Spleen (tissue), 11 donors: ENCODE results near the gene KCNJ10. TPM values are rescaled to one million over a fixed set of nuclear protein-coding genes. Genes with fewer than 3 reads are reported as not detected.

ENCODE experiments used
- DNase-seq: peaks from one replicate; pipeline ENCODE4 v3.0.0-alpha.2; 2020
- H3K27ac ChIP-seq, 8 donors: fragments of 200-600 bp; sonication (generic) in 7 of 8; 1 replicate in 4 of 8; 2 replicates in 4 of 8; pipeline versions ENCODE4 v1.5.0 to v1.8.0; 2016 to 2021; ENCODE audit warnings: inconsistent platforms in 4 of 8, mild to moderate bottlenecking in 4 of 8, moderate library complexity in 1 of 8
- H3K27me3 ChIP-seq, 7 donors: fragments of 200-600 bp; sonication (generic) in 6 of 7; replicated peaks in 1 of 7; 1 replicate in 4 of 7; 2 replicates in 3 of 7; pipeline versions ENCODE4 v1.5.0 to v1.8.0; 2016 to 2021; ENCODE audit warnings: inconsistent platforms in 3 of 7, mild to moderate bottlenecking in 1 of 7
- H3K36me3 ChIP-seq, 6 donors: fragments of 200-600 bp; sonication (generic) in 5 of 6; 1 replicate in 4 of 6; 2 replicates in 2 of 6; pipeline versions ENCODE4 v1.5.0 to v1.8.0; 2016 to 2021; ENCODE audit warnings: inconsistent platforms in 2 of 6
- H3K4me1 ChIP-seq, 6 donors: fragments of 200-600 bp; sonication (generic) in 5 of 6; 1 replicate in 3 of 6; 2 replicates in 3 of 6; pipeline versions ENCODE4 v1.5.0 to v1.8.0; 2016 to 2021; ENCODE audit warnings: inconsistent platforms in 3 of 6
- H3K4me3 ChIP-seq, 8 donors: fragments of 200-600 bp; sonication (generic) in 7 of 8; 1 replicate in 4 of 8; 2 replicates in 4 of 8; pipeline versions ENCODE4 v1.5.0 to v1.8.0; 2016 to 2021; ENCODE audit warnings: inconsistent platforms in 4 of 8, mild to moderate bottlenecking in 4 of 8, moderate library complexity in 2 of 8
- H3K9me3 ChIP-seq, 8 donors: fragments of 200-600 bp; sonication (generic) in 7 of 8; 1 replicate in 4 of 8; 2 replicates in 4 of 8; pipeline versions ENCODE4 v1.5.0 to v1.8.0; 2016 to 2021; ENCODE audit warnings: inconsistent platforms in 4 of 8
- CTCF ChIP-seq, 11 experiments: fragments of 200-600 bp in 7 of 11; fragments of 450-650 bp in 4 of 11; sonication (generic) in 4 of 11; IDR thresholded peaks in 8 of 11; conservative IDR thresholded peaks in 3 of 11; 1 replicate in 7 of 11; 2 replicates in 4 of 11; pipeline versions ENCODE4 v1.4.0 to v1.8.0; 2016 to 2021; ENCODE audit warnings: antibody characterized with exemption in 11 of 11, inconsistent platforms in 4 of 11, mild to moderate bottlenecking in 1 of 11
- POLR2A ChIP-seq, 3 donors: fragments of 450-650 bp; IDR thresholded peaks; one replicate each; pipeline ENCODE4 v1.5.1; 2017; ENCODE audit warnings: antibody characterized with exemption in 3 of 3, mild to moderate bottlenecking in 1 of 3
- POLR2AphosphoS5 ChIP-seq, 3 donors: sonication (generic); formaldehyde crosslinking; IDR thresholded peaks; one replicate each; pipeline ENCODE4 v1.5.1; 2017; ENCODE audit warnings: antibody characterized with exemption in 3 of 3
- WGBS, 5 donors: extraction: QIAGEN DNeasy Blood & Tissue Kit in 3 of 5; methylation state at CpG; one replicate each; pipeline versions ENCODE4 v1.1.5 to v1.1.7; 2013 to 2018; 5-methylcytosine and 5-hydroxymethylcytosine counted together
- intact Hi-C: fragments of 100-400 bp; cut with DNase I; formaldehyde crosslinking; loops from one replicate; pipeline ENCODE4 v1.15.0; 2023; ENCODE audit warnings: low total_unique reads
- polyA plus RNA-seq, 3 donors: library from polyadenylated mRNA; stranded (reverse); fragments of 200-250 nt; gene quantifications; one replicate each; pipeline ENCODE4 v1.2.1, GENCODE V29; 2013
- total RNA-seq, 7 donors: library from RNA; depleted of rRNA in 3 of 7; stranded (reverse); fragments of >200 nt in 3 of 7; fragmentation: NEBNext Ultra II Directional in 4 of 7; extraction: Animal tissue kit (Norgen Biotek cat#: 25700) in 4 of 7; gene quantifications; one replicate each; pipeline versions ENCODE4 v1.1.0 to v1.2.1, GENCODE V29; 2016 to 2021
- donor health status: healthy with polysubstance abuse.
- donor health status: DM: no; HTN: no; CAD: no; lungs with moderate emphysema.
- donor health status: DM: no; HTN: no; CAD: no.
- donor health status: Bipolar disorder and iron deficiency.
- donor health status: healthy.
- donor health status: DM: no; HTN: no; CAD: no.
- donor health status: DM: yes; HTN: yes; CAD: no.

Gene KCNJ10
- total and polyA plus RNA-seq, 10 donors: 3.7 to 30.8 (median 14.2) TPM

DNA sequence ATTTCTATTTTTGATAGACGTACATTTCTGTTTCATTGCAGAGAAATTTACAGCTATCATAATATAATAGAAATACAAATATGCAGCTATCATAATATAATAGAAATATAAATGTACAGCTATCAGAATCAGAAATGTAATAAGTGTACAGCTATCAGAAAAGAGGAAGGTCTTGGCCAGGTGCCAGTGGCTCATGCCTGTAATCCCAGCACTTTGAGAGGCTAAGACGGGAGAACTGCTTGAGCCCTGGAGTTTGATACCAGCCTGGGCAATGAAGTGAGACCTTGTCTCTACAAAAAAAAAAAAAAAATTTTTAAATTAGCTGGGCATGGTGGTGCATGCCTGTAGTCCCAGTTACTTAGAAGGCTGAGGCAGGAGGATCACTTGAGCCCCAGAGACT is 76.0 kb downstream of the KCNJ10 start:
- Histone ChIP-seq H3K9me3 (no peaks in the 10 kb centered on the region), H3K4me3 (no peak overlapping the region), H3K27ac (no peak overlapping the region), H3K27me3 (peaks cover 0 to 11% (median 0%) of the 10 kb centered on the region in 7 donors), H3K4me1 (peaks cover 0 to 8% (median 0%) of the 10 kb centered on the region in 6 donors), H3K36me3 (no peaks in the 10 kb centered on the region)
- intact Hi-C loops: no loop called here
- no peak for DNase-seq
- WGBS, 5 donors: 80 to 87% (median 83%) methylated on average over 2 of the region's 2 CpGs
- TF ChIP-seq CTCF (IDR thresholded peaks at IDR 0.05 in 8 of 11, conservative IDR thresholded peaks at IDR 0.05 in 3 of 11) (no peak), POLR2A (IDR thresholded peaks at IDR 0.05) (no peak), POLR2AphosphoS5 (IDR thresholded peaks at IDR 0.05) (no peak)

DNA sequence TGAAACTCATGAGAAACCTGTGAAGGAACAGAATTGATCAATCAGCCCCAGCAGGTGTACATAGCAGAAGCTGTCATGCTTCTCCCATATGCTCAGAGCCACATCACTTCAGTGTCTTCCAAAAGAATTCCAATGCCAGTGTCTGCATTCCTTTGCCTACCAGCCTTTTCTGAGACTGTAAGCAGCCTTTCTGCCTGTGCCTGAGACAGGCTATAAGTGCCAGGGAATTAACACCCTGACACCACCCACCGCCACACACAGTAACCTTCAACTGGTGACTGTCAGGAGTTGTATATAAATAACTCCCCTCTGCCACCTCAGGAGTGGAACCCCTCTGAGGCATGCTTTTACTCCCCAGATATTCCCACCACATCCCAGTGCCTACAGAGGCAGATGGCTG is 77.8 kb downstream of the KCNJ10 start:
- TF ChIP-seq POLR2AphosphoS5 (IDR thresholded peaks at IDR 0.05) (no peak), POLR2A (IDR thresholded peaks at IDR 0.05) (no peak), CTCF (IDR thresholded peaks at IDR 0.05 in 8 of 11, conservative IDR thresholded peaks at IDR 0.05 in 3 of 11) (no peak)
- H3K36me3 ChIP-seq: no peaks in the 10 kb centered on the region
- H3K4me1 ChIP-seq: peaks cover 0 to 8% (median under 1%) of the 10 kb centered on the region in 6 donors
- intact Hi-C loops: no loop called here
- no peak overlapping the region for H3K4me3 ChIP-seq
- WGBS, 5 donors: 74 to 95% (median 90%) methylated on average over 1 of the region's 1 CpG
- peaks cover 0 to 14% (median 0%) of the 10 kb centered on the region in 7 donors for H3K27me3 ChIP-seq
- DNase-seq: no peak
- no peaks in the 10 kb centered on the region for H3K9me3 ChIP-seq
- H3K27ac ChIP-seq: no peak overlapping the region

DNA sequence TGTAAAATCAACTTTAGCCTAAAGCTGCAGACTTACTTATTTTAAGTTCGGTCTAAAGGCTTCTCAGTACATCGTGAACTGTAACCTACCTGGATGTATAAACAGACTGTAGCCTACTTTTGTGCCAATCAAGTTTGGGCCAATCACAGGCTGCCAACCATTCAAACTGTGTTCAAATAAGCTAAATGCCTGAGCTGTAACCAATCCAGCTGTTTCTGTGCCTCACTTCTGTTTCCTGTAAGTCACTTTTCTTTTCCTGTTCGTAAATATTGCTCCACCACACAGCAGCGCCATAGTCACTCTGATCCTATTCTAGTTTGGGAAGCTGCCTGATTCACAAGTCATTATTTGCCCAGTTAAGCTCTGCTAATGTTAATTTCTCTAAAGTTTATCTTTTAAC is 78.4 kb downstream of the KCNJ10 start:
- no peak for TF ChIP-seq POLR2A (IDR thresholded peaks at IDR 0.05)
- no peak for TF ChIP-seq POLR2AphosphoS5 (IDR thresholded peaks at IDR 0.05)
- TF ChIP-seq CTCF (IDR thresholded peaks at IDR 0.05 in 8 of 11, conservative IDR thresholded peaks at IDR 0.05 in 3 of 11): no peak
- intact Hi-C loops: no loop called here
- Histone ChIP-seq H3K4me3 (no peak overlapping the region), H3K27me3 (peaks cover 0 to 12% (median 0%) of the 10 kb centered on the region in 7 donors), H3K27ac (no peak overlapping the region), H3K36me3 (no peaks in the 10 kb centered on the region), H3K4me1 (peaks cover 0 to 8% (median 2%) of the 10 kb centered on the region in 6 donors), H3K9me3 (no peaks in the 10 kb centered on the region)
- DNase-seq: no peak
- 36 to 55% (median 48%) methylated on average over 4 of the region's 4 CpGs for WGBS, 5 donors

DNA sequence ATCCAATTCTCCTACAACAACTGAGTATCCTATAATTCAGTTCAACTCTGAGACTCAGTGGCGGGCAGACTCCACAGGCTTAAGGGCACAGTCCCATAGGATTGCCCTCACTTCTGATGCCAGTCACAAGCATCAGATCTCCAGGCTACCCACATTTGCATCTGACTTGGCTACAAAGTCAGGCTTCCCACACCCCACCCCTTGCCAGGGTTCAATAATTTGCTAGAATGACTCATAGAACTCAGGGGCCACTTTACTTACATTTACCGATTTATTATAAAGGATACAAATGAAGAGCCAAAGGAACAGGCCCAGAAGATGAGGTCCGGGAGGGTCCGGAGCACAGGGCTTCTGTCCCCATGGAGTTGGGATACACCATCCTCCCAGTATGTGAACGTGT is 80.0 kb downstream of the KCNJ10 start:
- TF ChIP-seq CTCF (IDR thresholded peaks at IDR 0.05 in 8 of 11, conservative IDR thresholded peaks at IDR 0.05 in 3 of 11) (no peak), POLR2A (IDR thresholded peaks at IDR 0.05) (no peak), POLR2AphosphoS5 (IDR thresholded peaks at IDR 0.05) (no peak)
- H3K27ac ChIP-seq: no peak overlapping the region
- H3K36me3 ChIP-seq: no peaks in the 10 kb centered on the region
- peaks cover 0 to 8% (median 2%) of the 10 kb centered on the region in 6 donors for H3K4me1 ChIP-seq
- 83 to 92% (median 91%) methylated on average over 5 of the region's 5 CpGs for WGBS, 5 donors
- intact Hi-C loops: no loop called here
- no peak for DNase-seq
- H3K27me3 ChIP-seq: peaks cover 0 to 20% (median 0%) of the 10 kb centered on the region in 7 donors
- no peaks in the 10 kb centered on the region for H3K9me3 ChIP-seq
- H3K4me3 ChIP-seq: no peak overlapping the region
